ENCODE data around the gene PHF2. TPM values are rescaled to one million over a fixed set of nuclear protein-coding genes. Genes with fewer than 3 reads are reported as not detected.
A peak's percentile ranks its signal among the peaks of the same experiment; 100 is the strongest.

Gene PHF2
- total and polyA plus RNA-seq, 2 of the 4 experiments (the other 2 are of a cell fraction): 5.9 to 9.5 TPM

- in situ Hi-C loops (cut with MboI; ENCODE audit: low sequenced_read_pairs) (no loop called here), dilution Hi-C loops (cut with HindIII; ENCODE audit: low sequenced_read_pairs, unreplicated experiment) (no loop called here), intact Hi-C loops (cut with micrococcal nuclease) (no loop called here)
- peaks cover 18% of the 10 kb centered on the region for H3K9me1 ChIP-seq (ENCODE audit: insufficient read depth, low read length)
- TF ChIP-seq, protein P1, sequence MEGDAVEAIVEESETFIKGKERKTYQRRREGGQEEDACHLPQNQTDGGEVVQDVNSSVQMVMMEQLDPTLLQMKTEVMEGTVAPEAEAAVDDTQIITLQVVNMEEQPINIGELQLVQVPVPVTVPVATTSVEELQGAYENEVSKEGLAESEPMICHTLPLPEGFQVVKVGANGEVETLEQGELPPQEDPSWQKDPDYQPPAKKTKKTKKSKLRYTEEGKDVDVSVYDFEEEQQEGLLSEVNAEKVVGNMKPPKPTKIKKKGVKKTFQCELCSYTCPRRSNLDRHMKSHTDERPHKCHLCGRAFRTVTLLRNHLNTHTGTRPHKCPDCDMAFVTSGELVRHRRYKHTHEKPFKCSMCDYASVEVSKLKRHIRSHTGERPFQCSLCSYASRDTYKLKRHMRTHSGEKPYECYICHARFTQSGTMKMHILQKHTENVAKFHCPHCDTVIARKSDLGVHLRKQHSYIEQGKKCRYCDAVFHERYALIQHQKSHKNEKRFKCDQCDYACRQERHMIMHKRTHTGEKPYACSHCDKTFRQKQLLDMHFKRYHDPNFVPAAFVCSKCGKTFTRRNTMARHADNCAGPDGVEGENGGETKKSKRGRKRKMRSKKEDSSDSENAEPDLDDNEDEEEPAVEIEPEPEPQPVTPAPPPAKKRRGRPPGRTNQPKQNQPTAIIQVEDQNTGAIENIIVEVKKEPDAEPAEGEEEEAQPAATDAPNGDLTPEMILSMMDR (conservative IDR thresholded peaks at IDR 0.05; ENCODE audit: low read depth, low read length): no peak
- TF ChIP-seq RAD21 (IDR thresholded peaks at IDR 0.05; ENCODE audit: low read length) (no peak), MAFK (IDR thresholded peaks at IDR 0.05; ENCODE audit: low read depth, low read length) (no peak), SMC3 (IDR thresholded peaks at IDR 0.05; ENCODE audit: low read depth, low read length) (no peak), RCOR1 (IDR thresholded peaks at IDR 0.05; ENCODE audit: insufficient replicate concordance, low read length) (no peak), NFE2L2 (IDR thresholded peaks at IDR 0.05; ENCODE audit: low read depth, low read length) (no peak), FOS (IDR thresholded peaks at IDR 0.05; ENCODE audit: low read depth, low read length) (no peak), USF2 (IDR thresholded peaks at IDR 0.05; ENCODE audit: low read depth, low read length) (no peak)
- H3K27me3 ChIP-seq (ENCODE audit: control insufficient read depth, insufficient read depth, low read length): no peaks in the 10 kb centered on the region
- no peak overlapping the region for H2BK15ac ChIP-seq (ENCODE audit: low read depth, low read length)
- no peak for DNase-seq
- no peak overlapping the region for H3K4ac ChIP-seq (ENCODE audit: low read depth, low read length)
- H2AK9ac ChIP-seq (replicated peaks; ENCODE audit: low read depth, low read length, poor library complexity): no peak overlapping the region
- H3K18ac ChIP-seq (ENCODE audit: low read depth, low read length): no peak overlapping the region
- H3K23ac ChIP-seq (ENCODE audit: low read depth, low read length): no peak overlapping the region
- H2AFZ ChIP-seq (replicated peaks; ENCODE audit: low read length, poor library complexity): no peak overlapping the region
- BruUV-seq (replicated peaks): no TSS peak
- no peak overlapping the region for H3K27ac ChIP-seq (ENCODE audit: insufficient read depth, low read length)
- no peak overlapping the region for H3K4me2 ChIP-seq (ENCODE audit: low read depth, low read length)
- H4K5ac ChIP-seq (ENCODE audit: low read depth, low read length): no peak overlapping the region
- peaks cover 34 to 55% of the 10 kb centered on the region in 2 experiments for H3K79me1 ChIP-seq (ENCODE audit: low read depth in 1 of 2, low read length in 2 of 2)
- H3K4me1 ChIP-seq (ENCODE audit: control insufficient read depth, insufficient read depth, low read length): peaks cover 4% of the 10 kb centered on the region; the same call in 1 of the 2 replicates
- POLR2A ChIA-PET (ENCODE audit: unreplicated experiment): interaction anchor here (0.7 kb wide), 1 partner anchor 20 kb away, joined by 3 read pairs; no protein-coding TSS in a partner anchor
- H3K36me3 ChIP-seq (ENCODE audit: control insufficient read depth, insufficient read depth, low read length): no peaks in the 10 kb centered on the region
- peaks cover 8% of the 10 kb centered on the region for H3K9me3 ChIP-seq (ENCODE audit: control insufficient read depth, insufficient read depth, low read length)
- CTCF ChIA-PET: no interaction called here
- WGBS, 2 experiments (ENCODE audit: extremely low coverage in 2 of 2, insufficient read length in 1 of 2): no CpG with 5 or more reads among the region's 5 CpGs
- H3K14ac ChIP-seq (replicated peaks; ENCODE audit: low read depth, low read length): no peak overlapping the region
- peaks cover 51% of the 10 kb centered on the region for H4K20me1 ChIP-seq (ENCODE audit: insufficient read depth, low read length)
- ATAC-seq (ENCODE audit: low read depth): peak; percentile 55
- H2AK5ac ChIP-seq (ENCODE audit: low read depth, low read length): no peak overlapping the region
- no peak overlapping the region for H3K4me3 ChIP-seq (ENCODE audit: insufficient read depth, low read depth, low read length)
- no peak overlapping the region for H4K8ac ChIP-seq (ENCODE audit: low read depth in 2 of 2, low read length in 2 of 2)
- no peak overlapping the region for H3K56ac ChIP-seq (ENCODE audit: extremely low read depth, insufficient read depth, low read length)
- H3K9ac ChIP-seq (ENCODE audit: low read depth, low read length): no peak overlapping the region
- H2BK120ac ChIP-seq (ENCODE audit: low read depth, low read length): no peak overlapping the region
- no peak overlapping the region for H4K91ac ChIP-seq (ENCODE audit: insufficient read depth, low read depth, low read length)
- H2BK20ac ChIP-seq (ENCODE audit: low read depth, low read length): no peak overlapping the region
- no peak overlapping the region for H2BK5ac ChIP-seq (ENCODE audit: low read depth, low read length, poor library complexity, severe bottlenecking)
Measured at GRCh38 chr9:93612796-93613154, 36.4 kb downstream of the PHF2 start.
